ENCODE measurements around the gene CORO1C.
"Not testable (repeated sequence)": the region's sequence is repeated elsewhere in the genome, so short reads cannot be mapped to it uniquely, and the experiment has no call there.

CORO1C gene

DNA sequence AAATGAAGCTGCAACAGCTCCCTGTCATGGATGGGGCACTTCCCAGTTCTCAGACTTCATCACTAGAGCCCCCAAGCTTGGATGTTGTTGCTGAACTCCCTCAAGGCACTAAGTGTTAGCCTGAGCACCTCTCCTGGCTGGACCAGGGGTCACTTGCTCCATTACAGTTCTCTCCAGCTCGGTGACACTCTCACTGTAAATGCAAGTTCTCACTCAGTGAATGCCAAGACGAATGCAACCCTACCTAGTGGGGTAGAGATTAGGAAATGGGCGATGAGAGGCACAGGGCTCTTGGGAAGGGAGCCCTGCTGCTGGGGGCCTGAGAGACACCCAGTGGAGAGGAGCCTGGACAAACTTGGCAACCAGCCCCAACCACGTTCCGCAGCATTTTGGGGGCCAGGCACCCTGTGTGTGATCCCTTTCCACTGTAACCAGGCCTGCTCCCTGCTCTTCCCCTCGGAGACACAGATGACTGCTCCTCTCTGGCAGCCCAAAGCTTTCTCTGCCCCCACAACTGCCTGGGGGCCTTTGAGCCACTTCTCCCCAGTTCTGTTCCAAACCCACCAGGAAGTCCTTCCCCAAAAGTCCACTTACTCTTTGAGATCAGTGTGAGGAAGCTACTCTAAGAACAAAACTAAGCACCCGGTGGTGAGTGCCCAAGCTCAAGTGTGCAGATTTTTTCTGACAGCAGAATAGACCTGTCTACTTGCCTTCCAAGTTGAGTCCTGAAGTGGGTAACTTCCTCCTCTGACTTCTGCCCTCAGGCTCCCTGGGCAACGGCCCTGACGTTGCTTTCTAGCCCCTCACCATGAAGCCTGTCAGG is 89.7 kb downstream of the CORO1C start:
- DNase-seq (ENCODE audit: extremely low spot score, insufficient read length, low read depth) (no peak), FAIRE-seq (no peak)

DNA sequence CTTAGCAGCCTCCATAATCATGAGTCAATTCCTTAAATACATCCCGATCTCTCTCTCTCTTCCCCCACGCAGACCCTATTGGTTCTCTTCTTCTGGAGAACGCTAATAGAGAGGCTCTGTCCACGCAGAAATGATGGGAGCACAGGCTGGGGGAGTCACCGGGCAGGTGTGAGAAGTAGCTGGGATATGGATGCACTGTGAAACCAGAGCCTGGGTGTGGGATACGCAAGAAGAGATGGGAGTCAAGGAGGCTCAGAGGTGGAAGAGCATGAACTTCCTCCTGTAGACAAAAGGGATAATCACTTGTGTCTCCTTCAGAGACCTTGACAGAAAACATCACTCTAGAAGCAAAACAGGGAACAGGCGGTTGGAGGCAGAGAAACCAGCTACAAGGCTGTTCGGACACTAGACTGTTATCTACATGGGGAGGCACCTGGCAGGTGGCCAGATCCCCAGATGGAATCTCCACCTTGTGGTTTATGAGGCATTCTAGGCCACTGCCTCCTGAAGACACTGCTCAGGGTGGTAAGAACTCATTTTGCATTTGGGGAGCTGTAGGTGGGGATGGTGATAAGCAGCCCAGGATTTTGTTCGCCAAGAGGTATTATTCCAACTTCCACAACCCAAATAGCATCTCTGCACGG is 90.4 kb downstream of the CORO1C start:
- no peak for DNase-seq (ENCODE audit: extremely low spot score, insufficient read length, low read depth)
- no peak for FAIRE-seq

- FAIRE-seq (no peak), DNase-seq (ENCODE audit: extremely low spot score, insufficient read length, low read depth) (no peak)
These were observed 92.1 kb downstream of the CORO1C start for GRCh38 chr12:108638997-108639822.

DNA sequence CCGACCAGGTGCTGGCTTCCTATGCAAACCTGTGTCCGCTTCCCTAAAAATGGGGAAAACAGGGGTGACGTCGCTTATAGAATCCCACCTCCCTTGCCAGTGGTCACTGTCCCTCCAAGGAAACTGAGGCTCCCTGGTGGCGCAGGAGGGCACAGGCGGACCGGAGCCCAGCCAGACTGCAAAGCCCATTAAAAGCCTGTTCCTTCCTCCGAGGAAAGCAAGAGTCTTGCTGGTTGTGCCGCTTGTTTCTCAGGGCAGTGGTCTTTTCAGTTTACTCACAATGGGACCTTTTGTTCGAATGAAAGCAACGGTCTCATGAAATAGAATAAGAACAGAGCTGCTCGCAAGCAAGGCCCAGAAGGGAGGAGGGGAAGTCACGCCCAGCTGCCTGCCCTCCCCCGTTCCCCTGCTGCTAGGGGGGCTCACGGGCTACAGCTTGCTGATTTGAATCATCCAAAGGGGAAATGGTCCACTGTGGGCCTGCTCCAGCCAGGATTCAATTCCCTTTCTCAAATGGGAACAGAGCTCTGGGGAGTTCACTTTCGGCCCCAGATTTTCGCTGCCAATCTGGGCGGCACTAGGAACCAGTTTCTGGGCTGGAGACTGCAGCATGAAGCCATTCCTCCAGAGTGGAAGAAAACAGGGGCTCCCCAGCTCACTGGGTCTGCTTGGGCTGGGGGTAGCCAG is 93.0 kb downstream of the CORO1C start:
- DNase-seq (ENCODE audit: extremely low spot score, insufficient read length, low read depth) = no peak
- no peak for FAIRE-seq

GRCh38 chr12:108637222-108637971 is 93.9 kb downstream of the CORO1C start:
- no peak for FAIRE-seq
- no peak for DNase-seq (ENCODE audit: extremely low spot score, insufficient read length, low read depth)

- FAIRE-seq = peak; percentile 55
- DNase-seq (ENCODE audit: extremely low spot score, insufficient read length, low read depth) = no peak
These were observed 95.1 kb downstream of the CORO1C start for GRCh38 chr12:108635997-108636808.

GRCh38 chr12:108635201-108635996 is 95.9 kb downstream of the CORO1C start:
- DNase-seq (ENCODE audit: extremely low spot score, insufficient read length, low read depth) = peak; percentile 56
- FAIRE-seq = peak; percentile 95

DNA sequence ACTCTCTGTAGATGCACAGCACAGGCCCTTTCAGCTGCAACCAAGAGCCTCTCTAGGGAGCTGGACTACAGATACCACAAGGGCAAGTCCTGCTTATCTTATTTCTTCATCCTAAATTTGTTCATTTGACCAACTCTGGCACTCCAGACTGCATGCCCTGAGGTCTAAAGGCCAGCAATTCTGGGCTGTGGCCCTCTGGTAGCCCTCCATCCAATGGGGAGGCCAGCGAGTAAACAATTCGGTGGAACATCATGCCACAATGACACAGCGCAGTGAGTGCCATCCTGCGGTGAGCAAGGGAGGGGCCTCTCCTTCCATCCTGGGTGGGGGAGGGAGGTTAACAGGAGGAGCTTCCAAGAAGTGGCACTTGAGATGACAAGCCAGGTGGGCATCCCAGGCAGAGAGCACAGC is 97.0 kb downstream of the CORO1C start:
- FAIRE-seq (no peak), DNase-seq (ENCODE audit: extremely low spot score, insufficient read length, low read depth) (no peak)

DNA sequence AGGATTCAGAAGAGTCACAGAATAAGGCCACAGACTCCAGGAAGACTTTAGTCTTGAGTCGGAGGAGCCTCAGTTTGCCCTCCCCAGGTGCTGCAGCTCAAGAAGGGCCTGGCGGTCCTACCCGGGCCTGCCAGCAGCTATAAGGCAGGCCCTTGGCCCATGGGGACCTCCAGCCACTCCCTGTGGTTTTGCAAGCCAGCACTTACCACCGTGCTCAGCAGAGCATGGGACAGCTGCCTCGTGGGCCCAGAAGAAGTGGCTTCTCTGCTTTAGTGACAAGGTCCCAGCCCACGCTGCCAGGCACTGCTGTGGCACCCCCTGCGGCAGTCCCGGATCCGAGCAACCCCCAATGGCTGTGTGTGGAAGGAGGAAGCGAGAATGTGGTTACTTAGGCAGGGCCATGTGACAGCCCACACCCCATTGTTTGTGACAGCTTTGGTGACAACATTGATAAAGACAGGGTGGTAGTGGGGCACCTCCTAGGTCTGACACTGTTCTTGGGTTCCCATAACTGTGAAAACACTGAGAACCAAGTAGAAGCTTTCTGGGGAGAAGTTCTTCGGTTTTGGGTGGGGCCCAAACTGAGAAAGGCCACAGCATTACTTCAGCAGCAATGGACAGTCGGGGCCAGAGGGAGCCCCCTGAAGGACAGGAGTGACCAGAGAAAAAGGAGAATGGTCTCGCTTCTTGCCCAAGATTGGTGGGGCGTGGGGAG is 97.6 kb downstream of the CORO1C start, which contains the start of gene SELPLG:
TSS of gene SELPLG (minus strand) at position 361 of the 715 bp plus-strand sequence. CDS start 9,587 bp downstream, outside the sequence.
- FAIRE-seq (peak; percentile 94), DNase-seq (ENCODE audit: extremely low spot score, insufficient read length, low read depth) (peak; percentile 75)

- DNase-seq (ENCODE audit: extremely low spot score, insufficient read length, low read depth) = no peak
- FAIRE-seq = no peak
These were observed 98.2 kb downstream of the CORO1C start for GRCh38 chr12:108633081-108633533.

DNA sequence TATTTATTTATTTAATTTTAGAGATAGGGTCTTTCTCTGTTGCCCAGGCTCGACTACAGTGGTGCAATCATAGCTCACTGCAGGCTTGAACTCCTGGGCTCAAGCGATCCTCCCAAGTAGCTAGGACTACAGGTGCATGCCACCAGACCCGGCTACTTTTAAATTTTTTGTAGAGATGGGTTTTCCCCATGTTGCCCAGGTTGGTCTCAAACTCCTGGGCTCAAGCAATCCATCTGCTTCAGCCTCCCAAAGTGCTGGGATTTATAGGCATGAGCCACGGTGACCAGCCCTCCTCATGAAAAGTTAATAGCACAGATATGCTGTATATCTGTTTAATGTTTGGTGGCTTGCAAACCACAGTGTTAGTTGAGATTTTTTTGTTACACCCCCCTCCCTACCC is 100.1 kb downstream of the CORO1C start:
- not testable (repeated sequence) for FAIRE-seq; DNase-seq (ENCODE audit: extremely low spot score, insufficient read length, low read depth)

GRCh38 chr12:108630481-108631207 is 100.7 kb downstream of the CORO1C start:
- DNase-seq (ENCODE audit: extremely low spot score, insufficient read length, low read depth) (no peak), FAIRE-seq (no peak)

DNA sequence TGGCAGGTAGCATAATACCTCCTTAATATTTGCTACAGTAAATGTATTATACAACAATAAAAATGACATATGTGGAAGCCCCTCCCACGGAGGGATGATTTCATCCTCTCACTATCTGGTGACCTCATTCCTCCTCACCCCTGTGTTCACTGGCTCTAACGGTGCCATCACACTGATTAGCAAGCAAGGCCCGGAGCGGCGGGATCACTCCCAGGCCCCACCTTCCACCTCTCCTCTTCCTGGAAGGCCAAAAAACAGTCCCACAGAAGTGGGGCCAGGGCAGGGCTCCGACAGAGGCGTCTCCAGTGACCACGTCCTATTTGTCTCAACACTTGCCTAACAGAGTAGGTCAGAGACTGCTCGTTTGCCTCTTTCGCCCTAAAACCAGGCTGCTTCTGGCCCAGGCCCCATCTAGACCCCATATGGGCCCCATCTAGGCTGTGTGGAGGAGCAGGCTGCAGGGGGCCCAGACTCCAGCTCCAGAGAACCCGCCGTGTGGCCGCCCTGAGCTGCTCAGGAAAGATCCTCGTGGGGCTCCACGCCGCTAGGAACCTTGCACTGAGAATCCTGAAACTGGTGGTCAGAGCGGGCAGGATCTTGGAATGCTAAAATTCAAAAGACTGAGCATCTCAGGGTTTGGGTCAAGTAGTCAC is 101.4 kb downstream of the CORO1C start:
- no peak for FAIRE-seq
- no peak for DNase-seq (ENCODE audit: extremely low spot score, insufficient read length, low read depth)

DNA sequence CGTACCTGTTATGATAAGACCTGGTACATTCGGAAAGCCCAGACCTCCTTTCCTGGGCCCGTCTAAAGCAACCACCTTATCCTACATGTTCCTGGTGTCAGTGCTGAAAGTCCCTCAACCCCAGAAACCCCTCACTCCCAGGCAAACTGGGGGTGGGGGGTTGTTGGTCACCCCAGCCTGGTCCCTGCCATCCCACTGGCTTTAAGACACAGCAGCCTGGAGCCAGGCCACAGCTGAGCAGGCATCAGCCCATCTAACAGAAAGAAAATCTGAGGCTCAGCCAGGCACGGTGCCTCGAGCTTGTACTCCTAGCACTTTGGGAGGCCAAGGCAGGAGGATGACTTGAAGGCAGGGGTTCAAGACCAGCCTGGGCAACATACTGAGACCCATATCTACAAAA is 102.2 kb downstream of the CORO1C start:
- DNase-seq (ENCODE audit: extremely low spot score, insufficient read length, low read depth) (no peak), FAIRE-seq (no peak)

GRCh38 chr12:108627134-108627920 is 104.0 kb downstream of the CORO1C start:
- DNase-seq (ENCODE audit: extremely low spot score, insufficient read length, low read depth) (no peak), FAIRE-seq (peak; percentile 31)

Data from GM18507 (cell line).